Fibroblast of gingiva (primary cell): Measurements from ENCODE around the gene ZMIZ1.
A peak's percentile ranks its signal among the peaks of the same experiment; 100 is the strongest.

Source experiments
- DNase-seq: peaks from one replicate; pipeline ENCODE4 v3.0.0-alpha.2; 2011; ENCODE audit warnings: low read depth

Gene ZMIZ1

GRCh38 chr10:79082035-79082373, 13.2 kb downstream of the ZMIZ1 start:
- DNase-seq, result no peak

DNA sequence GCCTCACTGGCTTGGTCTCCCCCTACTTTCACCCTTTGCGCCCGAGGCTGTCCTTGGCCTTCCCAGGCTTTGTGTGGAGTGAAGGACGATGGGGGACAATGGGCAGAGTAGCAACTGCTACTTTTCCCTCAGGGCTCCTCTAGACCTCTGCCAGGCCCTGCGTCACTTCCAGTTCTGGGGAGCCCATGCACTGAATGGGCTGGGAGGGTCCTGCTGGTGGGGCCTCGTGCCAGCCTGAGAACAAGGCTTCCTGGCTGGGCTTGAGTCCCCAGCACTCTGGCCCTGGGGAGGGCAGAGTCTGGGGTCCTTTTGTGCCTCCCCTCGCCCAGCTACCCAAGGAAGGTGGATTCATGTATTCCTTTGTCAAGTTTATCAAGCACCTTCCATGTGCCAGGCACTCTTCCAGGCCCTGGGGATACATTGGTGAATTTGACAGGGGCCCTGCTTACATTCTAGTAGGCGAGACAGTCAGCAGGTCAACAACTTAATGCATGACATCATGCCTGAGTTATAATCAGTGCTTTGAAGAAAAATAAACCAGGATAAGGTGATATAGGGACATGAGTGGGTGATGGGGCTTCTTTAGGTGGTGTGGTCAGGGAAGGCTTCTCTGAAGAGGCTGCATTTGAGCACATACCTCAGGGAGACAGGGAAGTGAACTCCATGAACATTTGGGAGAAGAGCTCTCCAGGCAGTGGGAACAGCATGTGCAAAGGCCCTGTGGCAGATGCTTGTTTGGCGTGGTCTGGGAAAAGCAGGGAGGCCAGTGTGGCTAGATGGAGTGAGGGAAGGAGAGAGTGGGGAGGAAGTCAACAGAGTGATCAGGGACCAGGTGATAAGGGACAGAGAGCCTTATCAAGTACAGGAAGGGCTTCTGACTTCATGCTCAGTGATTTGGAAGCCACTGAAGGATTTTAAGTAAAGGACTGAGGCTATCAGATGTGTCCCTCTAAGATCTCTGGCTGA, 14.1 kb downstream of the ZMIZ1 start:
- DNase-seq, result no peak

- DNase-seq, result peak; percentile 90
These were observed 15.5 kb downstream of the ZMIZ1 start for GRCh38 chr10:79084012-79084971.

GRCh38 chr10:79084972-79085597, 16.3 kb downstream of the ZMIZ1 start:
- no peak for DNase-seq

DNA sequence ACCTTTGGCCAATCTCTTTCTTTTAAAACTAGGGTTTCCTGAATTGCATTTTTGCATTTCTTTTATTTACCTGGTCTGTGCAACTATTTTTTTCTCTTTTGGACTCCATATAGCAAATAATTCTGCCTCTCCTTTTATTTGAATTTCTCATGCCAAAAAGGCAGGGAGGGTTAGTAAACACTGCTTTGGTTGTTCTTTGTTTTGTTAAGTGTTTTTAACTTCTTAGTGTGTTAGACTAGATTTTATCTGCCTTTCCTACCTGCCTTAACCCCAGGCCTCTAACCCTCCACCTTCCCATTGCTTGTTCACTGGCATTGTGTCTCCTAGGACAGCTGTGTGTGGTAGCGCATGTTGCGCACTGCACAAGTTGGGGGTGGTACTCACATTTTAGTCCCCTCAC, 18.1 kb downstream of the ZMIZ1 start:
- DNase-seq, result no peak

- DNase-seq, result no peak
These were observed 19.0 kb downstream of the ZMIZ1 start for GRCh38 chr10:79087721-79088120.

- DNase-seq, result no peak
These were observed 19.4 kb downstream of the ZMIZ1 start for GRCh38 chr10:79088176-79088575.

DNA sequence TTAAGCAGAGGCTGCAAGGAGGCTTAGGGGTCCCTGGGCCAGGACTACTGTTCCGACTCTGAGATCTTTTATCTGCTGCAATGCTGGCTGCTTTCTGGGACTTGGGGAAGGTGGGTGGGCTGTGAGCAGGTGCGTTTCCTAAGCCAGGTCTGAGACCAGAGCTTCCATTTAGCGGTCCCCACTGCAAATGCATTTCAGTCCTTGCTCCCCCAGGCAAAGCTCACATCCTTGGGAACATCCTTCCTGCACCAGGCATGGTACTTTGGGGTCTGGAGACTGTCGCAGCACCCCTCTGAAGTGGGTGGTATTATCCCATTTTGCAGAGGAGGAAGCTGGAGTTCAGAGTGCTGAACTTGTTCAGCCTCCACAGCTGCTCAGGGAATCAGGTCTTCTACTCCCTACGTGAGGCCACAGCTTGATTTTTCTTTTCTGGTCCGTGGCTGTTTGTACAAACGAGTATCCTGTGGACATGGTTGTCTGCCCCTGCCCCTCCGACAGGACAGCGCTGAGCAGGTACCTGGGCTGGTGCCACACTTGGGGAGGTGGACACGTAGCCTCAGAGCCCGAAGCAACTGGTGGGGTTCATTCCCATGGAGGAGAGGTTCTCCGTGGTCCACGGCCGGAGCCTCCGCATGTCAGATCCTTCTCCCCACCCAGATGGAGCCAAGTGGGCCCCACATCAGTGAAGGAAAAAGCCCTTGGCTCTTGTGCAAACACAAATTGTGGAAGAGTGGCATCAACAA, 20.0 kb downstream of the ZMIZ1 start:
- no peak for DNase-seq

GRCh38 chr10:79089632-79090031, 20.9 kb downstream of the ZMIZ1 start:
- DNase-seq, result no peak

- DNase-seq, result peak; percentile 51
These were observed 21.5 kb downstream of the ZMIZ1 start for GRCh38 chr10:79090134-79090803.

- DNase-seq, result no peak
These were observed 23.6 kb downstream of the ZMIZ1 start for GRCh38 chr10:79092292-79092896.

- DNase-seq, result peak; percentile 96
These were observed 25.1 kb downstream of the ZMIZ1 start for GRCh38 chr10:79093658-79094411.

DNA sequence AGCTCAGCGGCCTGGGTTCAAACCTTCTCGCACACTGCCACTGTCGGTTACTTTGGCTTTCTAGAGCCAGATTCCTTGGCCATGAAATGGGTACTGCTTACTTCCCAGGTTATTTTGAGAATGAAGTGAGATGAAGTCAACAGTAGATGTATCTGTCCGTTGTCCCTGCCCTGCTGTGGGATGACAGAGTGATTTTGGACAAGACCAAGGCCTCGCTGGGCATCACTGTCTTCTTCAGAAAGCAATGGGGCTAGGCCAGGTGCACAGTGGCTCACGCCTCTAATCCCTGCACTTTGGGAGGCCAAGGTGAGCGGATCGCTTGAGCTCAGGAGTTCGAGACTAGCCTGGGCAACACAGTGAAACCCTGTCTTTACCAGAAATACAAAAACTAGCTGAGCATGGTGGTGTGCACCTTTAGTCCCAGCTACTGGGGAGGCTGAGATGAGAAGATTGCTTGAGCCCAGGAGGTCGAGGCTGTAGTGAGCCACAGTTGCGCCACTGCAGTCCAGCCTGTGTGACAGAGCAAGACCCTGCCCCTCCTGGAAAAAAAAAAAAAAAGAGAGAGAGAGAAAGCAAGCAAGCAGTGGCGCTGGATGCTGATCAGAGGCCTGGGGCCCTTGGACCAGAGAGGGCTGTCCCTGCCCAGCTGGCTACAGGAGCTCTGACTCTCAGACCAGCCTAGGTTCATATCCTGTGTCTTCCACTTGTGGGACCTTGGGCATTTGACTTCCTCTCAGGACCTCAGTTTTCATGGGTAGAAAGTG, 25.8 kb downstream of the ZMIZ1 start:
- no peak for DNase-seq

- no peak for DNase-seq
These were observed 26.6 kb downstream of the ZMIZ1 start for GRCh38 chr10:79095316-79095715.

DNA sequence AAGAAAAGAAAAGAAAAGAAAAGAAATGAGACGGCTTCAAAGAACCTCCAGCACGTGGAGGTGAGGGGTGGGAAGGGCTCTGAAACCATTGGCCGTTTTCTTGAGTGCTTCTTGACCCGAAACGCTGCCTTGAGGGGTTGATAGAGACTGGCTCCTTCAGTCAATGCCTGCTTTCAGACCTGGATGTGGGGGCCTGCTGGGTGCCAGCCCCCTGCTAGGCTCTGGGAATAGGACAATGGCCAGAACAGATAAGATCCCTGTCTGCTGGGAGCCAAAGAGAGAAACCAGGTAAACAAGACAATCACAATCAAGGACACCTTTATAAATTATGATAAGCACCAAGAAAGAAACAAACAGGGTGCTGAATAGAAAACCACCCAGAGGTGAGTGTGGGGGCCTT, 27.7 kb downstream of the ZMIZ1 start:
- no peak for DNase-seq

DNA sequence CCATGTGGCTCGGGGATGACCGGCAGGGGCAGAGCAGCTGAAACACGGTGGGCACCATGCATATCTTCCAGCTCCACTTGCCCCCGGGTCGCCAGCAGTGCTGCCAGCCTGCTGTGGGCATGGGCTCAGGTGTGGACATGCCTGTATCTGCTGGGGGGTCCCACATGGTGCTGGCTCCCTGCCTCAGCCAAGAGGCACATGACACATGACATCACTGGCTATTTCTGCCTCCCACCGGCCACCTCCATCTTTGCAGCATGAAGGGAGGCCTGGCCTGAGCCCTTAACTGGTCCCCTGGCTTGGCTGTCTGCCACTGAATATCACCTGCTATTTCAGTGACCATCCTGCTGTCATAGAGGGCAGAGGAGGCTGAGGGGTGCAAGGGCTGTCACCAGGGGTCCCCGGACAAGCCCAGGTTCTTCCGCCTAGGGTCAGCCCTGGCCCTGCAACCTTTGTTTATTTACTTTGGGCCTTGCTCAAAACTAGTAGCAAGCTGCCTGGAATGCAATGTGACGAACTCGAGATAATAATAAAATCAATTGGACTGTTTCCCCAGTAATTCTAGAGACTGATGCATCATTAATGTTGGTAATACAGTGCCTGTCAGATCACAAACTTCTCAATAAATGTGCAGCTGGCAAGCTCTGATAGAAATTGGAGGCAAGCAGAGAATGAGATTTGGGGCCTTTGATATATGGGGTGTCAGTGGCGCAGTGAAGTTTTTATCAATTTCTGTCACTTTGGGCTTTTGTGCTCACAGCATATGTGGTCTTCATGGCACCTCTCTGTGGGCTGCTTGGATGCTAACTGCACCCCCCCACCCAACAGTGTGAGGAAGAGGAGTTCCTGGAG, 28.5 kb downstream of the ZMIZ1 start:
- DNase-seq, result peak; percentile 24

GRCh38 chr10:79098061-79098460, 29.3 kb downstream of the ZMIZ1 start:
- no peak for DNase-seq

DNA sequence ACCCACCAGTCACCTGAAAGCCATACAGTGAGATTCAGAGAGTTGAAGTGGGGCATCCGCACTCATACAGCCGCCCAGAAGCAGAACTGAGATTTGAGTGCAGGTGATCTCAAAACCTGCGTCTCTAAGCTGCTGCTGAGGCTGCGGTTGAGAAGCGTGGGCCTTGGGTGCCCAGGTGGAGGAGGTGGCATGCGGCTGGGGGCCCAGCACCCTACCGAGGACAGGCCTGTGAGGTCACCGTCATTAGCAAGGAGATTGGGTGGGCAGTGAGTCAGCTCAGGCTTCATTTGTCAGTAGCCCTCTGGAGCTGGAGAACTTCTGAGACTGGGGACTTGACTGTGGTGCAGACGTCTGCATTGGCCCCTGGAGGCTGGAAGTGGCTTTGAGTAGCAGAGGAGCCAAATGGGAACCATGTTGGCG, 29.8 kb downstream of the ZMIZ1 start:
- no peak for DNase-seq
